Mucosa of descending colon (tissue), 3 donors: ENCODE measurements around the gene COL15A1. TPM values are rescaled to one million over a fixed set of nuclear protein-coding genes. Genes with fewer than 3 reads are reported as not detected.
"Not testable (repeated sequence)": the region's sequence is repeated elsewhere in the genome, so short reads cannot be mapped to it uniquely, and the experiment has no call there.

ENCODE experiments used
- ATAC-seq: fragments of 200-7000 bp; cut with Tn5 transposase; one replicate; pipeline ENCODE4 v1.9.1; 2020; ENCODE audit warnings: mild to moderate bottlenecking, moderate library complexity
- DNase-seq, 3 donors: peaks; one replicate each; pipeline ENCODE4 v3.0.0-alpha.2; 2020
- H3K36me3 ChIP-seq: fragments of 200-600 bp; one replicate; pipeline ENCODE4 v1.8.0; 2021; ENCODE audit warnings: low read depth, mild to moderate bottlenecking
- H3K4me1 ChIP-seq: fragments of 200-600 bp; one replicate; pipeline ENCODE4 v1.8.0; 2021; ENCODE audit warnings: low read depth, mild to moderate bottlenecking
- H3K4me3 ChIP-seq: fragments of 200-600 bp; one replicate; pipeline ENCODE4 v1.8.0; 2021; ENCODE audit warnings: mild to moderate bottlenecking
- H3K9me3 ChIP-seq: fragments of 200-600 bp; one replicate; pipeline ENCODE4 v1.8.0; 2021; ENCODE audit warnings: mild to moderate bottlenecking
- intact Hi-C, 2 donors: fragments of 100-400 bp; cut with DNase I in 1 of 2; cut with micrococcal nuclease in 1 of 2; formaldehyde crosslinking; loops; one replicate each; pipeline versions ENCODE4 v1.11.0 to v1.11.1; 2022; cut with DNase I, micrococcal nuclease
- total RNA-seq, 3 donors: library from RNA; stranded (reverse); fragmentation: NEBNext Ultra II Directional in 2 of 3; extraction: Animal tissue kit (Norgen Biotek cat#: 25700) in 2 of 3; gene quantifications; one replicate each; pipeline versions ENCODE4 v1.2.1 to v1.2.4, GENCODE V29; 2021 to 2023
- TF ChIP-seq, protein P1 (sequence below): fragments of 200-600 bp; IDR thresholded peaks from one replicate; pipeline ENCODE4 v1.8.0; 2022; ENCODE audit warnings: antibody characterized with exemption, mild to moderate bottlenecking
- donor health status: DM: no; HTN: no; CAD: no; lungs with moderate emphysema.
- donor health status: DM: no; HTN: no; CAD: no.
- donor health status: DM: no; HTN: yes; CAD: no.

Gene COL15A1
- total RNA-seq, 3 donors from 2014 or later, result 4.2 to 43.4 (median 11.2) TPM

DNA sequence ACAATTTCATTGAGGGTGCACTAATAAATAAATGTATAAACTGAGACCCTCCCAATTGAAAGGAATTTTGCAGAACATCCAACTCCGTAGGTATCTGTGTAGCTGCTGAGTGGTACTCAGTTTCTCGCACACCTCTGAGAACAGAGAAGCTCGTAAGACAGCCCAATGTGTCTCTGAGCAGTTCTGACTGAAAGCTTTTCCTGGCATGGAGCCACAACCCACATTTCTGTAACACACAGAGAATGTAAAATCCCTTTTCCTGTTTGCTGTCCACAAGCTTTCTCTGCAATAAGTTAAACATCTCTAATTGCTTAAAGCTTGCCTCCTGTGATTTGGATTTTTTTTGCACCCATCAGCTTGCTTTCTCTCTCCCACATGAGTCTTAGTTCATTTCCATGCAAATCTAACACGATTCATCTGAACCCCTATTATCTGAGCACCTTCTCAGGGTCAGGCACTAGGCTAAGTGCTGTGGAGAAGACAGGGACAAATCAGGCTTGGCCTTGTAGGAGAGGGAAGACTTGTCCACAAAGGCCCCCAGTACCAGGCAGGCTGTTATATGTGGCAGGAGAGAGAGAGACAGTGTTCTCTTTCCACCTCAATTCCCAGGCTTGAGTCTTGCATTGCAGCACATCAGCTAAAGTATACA is 44.2 kb upstream of the COL15A1 start:
- H3K4me3 ChIP-seq, result no peak overlapping the region
- TF ChIP-seq, protein P1, sequence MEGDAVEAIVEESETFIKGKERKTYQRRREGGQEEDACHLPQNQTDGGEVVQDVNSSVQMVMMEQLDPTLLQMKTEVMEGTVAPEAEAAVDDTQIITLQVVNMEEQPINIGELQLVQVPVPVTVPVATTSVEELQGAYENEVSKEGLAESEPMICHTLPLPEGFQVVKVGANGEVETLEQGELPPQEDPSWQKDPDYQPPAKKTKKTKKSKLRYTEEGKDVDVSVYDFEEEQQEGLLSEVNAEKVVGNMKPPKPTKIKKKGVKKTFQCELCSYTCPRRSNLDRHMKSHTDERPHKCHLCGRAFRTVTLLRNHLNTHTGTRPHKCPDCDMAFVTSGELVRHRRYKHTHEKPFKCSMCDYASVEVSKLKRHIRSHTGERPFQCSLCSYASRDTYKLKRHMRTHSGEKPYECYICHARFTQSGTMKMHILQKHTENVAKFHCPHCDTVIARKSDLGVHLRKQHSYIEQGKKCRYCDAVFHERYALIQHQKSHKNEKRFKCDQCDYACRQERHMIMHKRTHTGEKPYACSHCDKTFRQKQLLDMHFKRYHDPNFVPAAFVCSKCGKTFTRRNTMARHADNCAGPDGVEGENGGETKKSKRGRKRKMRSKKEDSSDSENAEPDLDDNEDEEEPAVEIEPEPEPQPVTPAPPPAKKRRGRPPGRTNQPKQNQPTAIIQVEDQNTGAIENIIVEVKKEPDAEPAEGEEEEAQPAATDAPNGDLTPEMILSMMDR, result no peak
- DNase-seq (peak in 1 of 3 donors; percentile 43), ATAC-seq (no peak)
- no peaks in the 10 kb centered on the region for H3K4me1 ChIP-seq
- intact Hi-C loops, result no loop called here
- no peaks in the 10 kb centered on the region for H3K9me3 ChIP-seq
- H3K36me3 ChIP-seq, result no peaks in the 10 kb centered on the region

DNA sequence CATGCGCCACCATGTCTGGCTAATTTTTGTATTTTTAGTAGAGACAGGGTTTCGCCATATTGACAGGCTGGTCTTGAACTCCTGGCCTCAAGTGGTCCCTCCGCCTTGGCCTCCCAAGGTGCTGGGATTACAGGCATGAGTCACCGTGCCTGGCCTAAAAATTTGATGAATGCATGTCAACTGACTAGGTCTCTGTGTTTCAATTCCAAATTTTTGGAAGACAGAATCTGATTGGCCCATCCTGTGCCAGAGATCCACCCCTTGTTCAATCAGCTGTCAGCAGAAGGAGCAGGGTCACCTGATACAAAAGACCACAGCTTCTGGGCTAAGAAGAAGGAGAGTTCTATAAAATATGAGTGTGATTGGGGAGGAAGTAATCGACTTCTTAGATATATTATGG is 43.5 kb upstream of the COL15A1 start:
- ATAC-seq (no peak), DNase-seq (no peak)
- intact Hi-C loops, result no loop called here
- no peaks in the 10 kb centered on the region for H3K36me3 ChIP-seq
- H3K9me3 ChIP-seq, result no peaks in the 10 kb centered on the region
- no peaks in the 10 kb centered on the region for H3K4me1 ChIP-seq
- TF ChIP-seq, protein P1, result no peak
- H3K4me3 ChIP-seq, result no peak overlapping the region

DNA sequence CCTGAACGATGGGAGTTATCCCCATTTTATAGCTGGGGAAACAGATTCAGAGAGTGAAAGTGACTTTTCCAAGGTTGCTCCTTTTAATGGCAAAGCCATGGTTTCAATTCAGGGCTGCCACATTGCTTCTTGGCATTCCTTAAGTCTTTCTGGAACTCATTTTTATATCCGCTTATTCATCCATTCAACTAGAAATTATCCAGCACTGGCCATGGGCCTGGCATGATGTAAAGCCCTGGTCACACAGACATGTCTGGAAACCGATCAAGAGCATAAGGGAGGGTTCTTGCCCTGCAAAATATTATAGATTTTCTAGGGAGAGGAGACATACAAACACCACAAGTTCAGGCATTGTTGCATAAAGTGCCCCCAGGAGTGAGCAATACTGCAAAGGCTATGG is 43.0 kb upstream of the COL15A1 start:
- H3K4me1 ChIP-seq, result no peaks in the 10 kb centered on the region
- no peak overlapping the region for H3K4me3 ChIP-seq
- H3K9me3 ChIP-seq, result no peaks in the 10 kb centered on the region
- TF ChIP-seq, protein P1, result no peak
- ATAC-seq, result no peak
- intact Hi-C loops, result no loop called here
- DNase-seq, result no peak
- H3K36me3 ChIP-seq, result no peaks in the 10 kb centered on the region

DNA sequence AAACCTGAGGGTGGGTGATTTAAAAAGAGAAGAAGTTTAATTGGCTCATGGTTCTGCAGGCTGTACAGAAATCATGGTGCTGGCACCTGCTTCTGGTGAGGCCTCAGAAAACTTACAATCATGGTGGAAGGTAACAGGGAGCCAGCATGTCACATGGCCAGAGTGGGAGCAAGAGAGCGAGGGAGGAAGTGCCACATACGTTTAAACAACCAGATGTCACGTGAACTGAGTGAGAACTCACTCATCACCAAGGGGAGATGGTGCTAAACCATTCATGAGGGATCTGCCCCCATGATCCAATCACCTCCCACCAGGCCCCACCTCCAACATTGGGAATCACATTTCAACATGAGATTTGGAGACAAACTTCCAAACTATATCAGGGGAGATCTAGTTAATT is 41.9 kb upstream of the COL15A1 start:
- DNase-seq, intact Hi-C loops, H3K4me3 ChIP-seq, ATAC-seq, H3K4me1 ChIP-seq, H3K9me3 ChIP-seq, H3K36me3 ChIP-seq: not testable (repeated sequence)

DNA sequence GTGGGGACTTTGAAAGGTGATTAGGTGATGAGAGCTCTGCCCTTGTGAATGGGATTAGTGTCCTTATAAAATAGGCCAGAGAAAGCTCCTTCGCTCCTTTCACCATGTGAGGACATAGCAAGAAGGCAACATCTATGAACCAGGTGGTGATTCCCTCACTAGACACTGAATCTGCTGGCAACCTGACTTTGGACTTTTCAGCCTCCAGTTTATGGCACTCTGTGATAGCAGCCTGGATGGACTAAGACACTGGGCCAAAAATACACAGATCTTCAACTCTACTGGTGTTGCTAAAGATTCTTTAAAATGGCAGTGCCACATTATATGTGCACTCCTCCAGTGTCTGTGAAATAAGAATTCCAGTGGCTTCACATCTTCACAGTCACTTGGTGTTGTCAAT is 41.2 kb upstream of the COL15A1 start:
- no peaks in the 10 kb centered on the region for H3K36me3 ChIP-seq
- intact Hi-C loops, result no loop called here
- DNase-seq, result no peak

DNA sequence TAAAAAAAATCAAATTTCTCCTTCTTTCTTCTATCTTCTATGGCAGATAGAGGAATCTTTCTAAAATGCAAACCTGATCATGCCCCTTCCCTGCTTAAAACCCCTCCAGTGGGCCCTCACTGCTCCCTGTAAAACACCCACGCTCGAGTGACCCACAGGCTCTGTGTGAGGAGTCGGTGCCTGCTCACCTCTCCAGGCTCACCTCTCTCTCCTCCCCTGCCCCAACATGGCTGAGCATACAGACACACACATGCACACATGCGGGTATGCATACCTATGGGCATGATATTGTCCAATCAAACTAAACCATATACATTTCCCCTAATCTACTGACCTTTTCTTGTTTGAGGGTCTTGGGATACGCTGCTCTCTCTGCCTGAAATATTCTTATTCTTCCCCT is 40.8 kb upstream of the COL15A1 start:
- no peaks in the 10 kb centered on the region for H3K4me1 ChIP-seq
- DNase-seq (no peak), ATAC-seq (no peak)
- H3K36me3 ChIP-seq, result no peaks in the 10 kb centered on the region
- H3K9me3 ChIP-seq, result no peaks in the 10 kb centered on the region
- TF ChIP-seq, protein P1, result no peak
- H3K4me3 ChIP-seq, result no peak overlapping the region
- intact Hi-C loops, result no loop called here

More for the DNA sequence above, 41.2 kb upstream of the COL15A1 start:
- ATAC-seq, result no peak
- TF ChIP-seq, protein P1, result no peak
- Histone ChIP-seq H3K9me3 (no peaks in the 10 kb centered on the region), H3K4me3 (no peak overlapping the region), H3K4me1 (no peaks in the 10 kb centered on the region)
